Gastrocnemius medialis (tissue), 4 donors: ENCODE results near the gene CLC. TPM values are rescaled to one million over a fixed set of nuclear protein-coding genes. Genes with fewer than 3 reads are reported as not detected.
A peak's percentile ranks its signal among the peaks of the same experiment; 100 is the strongest.
"Not testable (repeated sequence)": the region's sequence is repeated elsewhere in the genome, so short reads cannot be mapped to it uniquely, and the experiment has no call there.

Experiments
- ATAC-seq, 2 donors: fragments of 150-250 bp; one replicate each; pipeline ENCODE4 v1.9.1; 2016
- DNase-seq, 2 donors: peaks; one replicate each; pipeline ENCODE4 v3.0.0-alpha.2; 2019
- H3K27ac ChIP-seq, 4 donors: fragments of 200-600 bp; sonication (generic); 1 replicate in 1 of 4; 2 replicates in 3 of 4; pipeline ENCODE4 v1.5.1; 2016 to 2018; ENCODE audit warnings: mild to moderate bottlenecking in 2 of 4, moderate library complexity in 1 of 4
- H3K27me3 ChIP-seq, 3 donors: fragments of 200-600 bp; sonication (generic) in 2 of 3; 1 replicate in 1 of 3; 2 replicates in 2 of 3; pipeline versions ENCODE4 v1.5.1 to v1.6.0; 2016 to 2019; ENCODE audit warnings: mild to moderate bottlenecking in 1 of 3, moderate library complexity in 1 of 3
- H3K36me3 ChIP-seq, 2 donors: fragments of 200-600 bp; sonication (generic) in 1 of 2; one replicate each; pipeline ENCODE4 v1.5.1; 2017 to 2018
- H3K4me1 ChIP-seq, 2 donors: fragments of 200-600 bp; sonication (generic) in 1 of 2; one replicate each; pipeline ENCODE4 v1.5.1; 2016 to 2017; ENCODE audit warnings: mild to moderate bottlenecking in 2 of 2
- H3K4me3 ChIP-seq, 4 donors: fragments of 200-600 bp; sonication (generic) in 3 of 4; 1 replicate in 1 of 4; 2 replicates in 3 of 4; pipeline ENCODE4 v1.5.1; 2016 to 2019; ENCODE audit warnings: mild to moderate bottlenecking in 2 of 4
- H3K9me3 ChIP-seq, 3 donors: fragments of 200-600 bp; sonication (generic) in 2 of 3; 1 replicate in 1 of 3; 2 replicates in 2 of 3; pipeline ENCODE4 v1.5.1; 2016 to 2019
- CTCF ChIP-seq, 5 experiments: fragments of 450-650 bp in 3 of 5; fragments of 200-600 bp in 2 of 5; sonication (generic) in 2 of 5; IDR thresholded peaks in 4 of 5; conservative IDR thresholded peaks in 1 of 5; 1 replicate in 4 of 5; 2 replicates in 1 of 5; pipeline ENCODE4 v1.5.1; 2016 to 2019; ENCODE audit warnings: antibody characterized with exemption in 5 of 5, mild to moderate bottlenecking in 3 of 5, moderate library complexity in 3 of 5
- POLR2A ChIP-seq, 2 donors: fragments of 450-650 bp; IDR thresholded peaks; one replicate each; pipeline ENCODE4 v1.6.1; 2017; ENCODE audit warnings: antibody characterized with exemption in 2 of 2, mild to moderate bottlenecking in 2 of 2, moderate library complexity in 2 of 2
- in situ Hi-C, 4 donors: fragments of 200-750 bp; cut with MboI; loops; one replicate each; pipeline versions ENCODE4 v1.15.0 to v1.8.0; 2017; ENCODE audit warnings: low sequenced_read_pairs in 4 of 4
- intact Hi-C: fragments of 100-400 bp; cut with DNase I; formaldehyde crosslinking; loops from one replicate; pipeline ENCODE4 v1.15.1; 2023; ENCODE audit warnings: low total_unique reads
- total RNA-seq, 4 donors: library from RNA; depleted of rRNA; stranded (reverse); fragments of >200 nt; gene quantifications; one replicate each; pipeline versions ENCODE4 v1.1.0 to v1.2.3, GENCODE V29; 2016

CLC gene
- total RNA-seq, 4 donors from 2014 or later: not detected

- no peak for TF ChIP-seq POLR2A (IDR thresholded peaks at IDR 0.05)
- peak; percentile 34 to 70 (median 49) for TF ChIP-seq CTCF (IDR thresholded peaks at IDR 0.05 in 4 of 5, conservative IDR thresholded peaks at IDR 0.05 in 1 of 5)
- ATAC-seq (no peak), DNase-seq (peak in 1 of 2 donors; percentile 18)
- Histone ChIP-seq H3K27ac (no peak overlapping the region), H3K27me3 (no peaks in the 10 kb centered on the region), H3K9me3 (peaks cover 0 to 4% (median 0%) of the 10 kb centered on the region in 3 donors), H3K36me3 (no peaks in the 10 kb centered on the region), H3K4me3 (no peak overlapping the region), H3K4me1 (peaks cover 0 to 2% of the 10 kb centered on the region in 2 donors)
- intact Hi-C loops (loop anchor here (5.0 kb wide), 1 partner anchor 88 kb away; no protein-coding TSS in a partner anchor), in situ Hi-C loops (no loop called here)
Observed at GRCh38 chr19:39765091-39766076, 27.6 kb upstream of the CLC start.

GRCh38 chr19:39761851-39762250 lies 24.0 kb upstream of the CLC start:
- H3K4me3 ChIP-seq, H3K27ac ChIP-seq, H3K36me3 ChIP-seq, H3K9me3 ChIP-seq, in situ Hi-C loops, H3K27me3 ChIP-seq, H3K4me1 ChIP-seq, ATAC-seq, DNase-seq: not testable (repeated sequence)
- intact Hi-C loops: loop anchor here (2.0 kb wide), 1 partner anchor 211 kb away; no protein-coding TSS in a partner anchor

GRCh38 chr19:39759457-39760184 lies 21.8 kb upstream of the CLC start:
- Histone ChIP-seq H3K27me3 (peaks cover 0 to 5% (median 0%) of the 10 kb centered on the region in 3 donors), H3K9me3 (no peaks in the 10 kb centered on the region), H3K36me3 (no peaks in the 10 kb centered on the region), H3K4me1 (no peaks in the 10 kb centered on the region), H3K27ac (no peak overlapping the region), H3K4me3 (no peak overlapping the region)
- intact Hi-C loops (no loop called here), in situ Hi-C loops (no loop called here)
- DNase-seq (no peak), ATAC-seq (no peak)
- TF ChIP-seq POLR2A (IDR thresholded peaks at IDR 0.05) (no peak), CTCF (IDR thresholded peaks at IDR 0.05 in 4 of 5, conservative IDR thresholded peaks at IDR 0.05 in 1 of 5) (no peak)

- no peak for TF ChIP-seq POLR2A (IDR thresholded peaks at IDR 0.05)
- TF ChIP-seq CTCF (IDR thresholded peaks at IDR 0.05 in 4 of 5, conservative IDR thresholded peaks at IDR 0.05 in 1 of 5): no peak
- ATAC-seq (no peak), DNase-seq (no peak)
- peaks cover 0 to 5% (median 0%) of the 10 kb centered on the region in 3 donors for H3K27me3 ChIP-seq
- no peaks in the 10 kb centered on the region for H3K9me3 ChIP-seq
- no peak overlapping the region for H3K4me3 ChIP-seq
- in situ Hi-C loops (no loop called here), intact Hi-C loops (no loop called here)
- H3K4me1 ChIP-seq: no peaks in the 10 kb centered on the region
- no peak overlapping the region for H3K27ac ChIP-seq
- H3K36me3 ChIP-seq: no peaks in the 10 kb centered on the region
Observed at GRCh38 chr19:39754971-39755370, 17.1 kb upstream of the CLC start.

GRCh38 chr19:39754544-39754943 lies 16.7 kb upstream of the CLC start:
- intact Hi-C loops: no loop called here
- H3K36me3 ChIP-seq: no peaks in the 10 kb centered on the region
- no peaks in the 10 kb centered on the region for H3K4me1 ChIP-seq
- no peak overlapping the region for H3K4me3 ChIP-seq
- no peak overlapping the region for H3K27ac ChIP-seq
- TF ChIP-seq CTCF (IDR thresholded peaks at IDR 0.05 in 4 of 5, conservative IDR thresholded peaks at IDR 0.05 in 1 of 5) (no peak), POLR2A (IDR thresholded peaks at IDR 0.05) (no peak)
- ATAC-seq (no peak), DNase-seq (no peak)
- peaks cover 0 to 5% (median 0%) of the 10 kb centered on the region in 3 donors for H3K27me3 ChIP-seq
- no peaks in the 10 kb centered on the region for H3K9me3 ChIP-seq
- in situ Hi-C loops: no loop called here
